ENCODE measurements around the gene NRSN2.
"Not testable (repeated sequence)": the region's sequence is repeated elsewhere in the genome, so short reads cannot be mapped to it uniquely, and the experiment has no call there.

Gene NRSN2

GRCh38 chr20:354298-354977 is 7.5 kb downstream of the NRSN2 start:
- DNase-seq, result peak; percentile 79

GRCh38 chr20:356154-356553 is 9.2 kb downstream of the NRSN2 start:
- not testable (repeated sequence) for DNase-seq

GRCh38 chr20:356745-357144 is 9.8 kb downstream of the NRSN2 start:
- DNase-seq, result no peak

GRCh38 chr20:358891-359555 is 12.1 kb downstream of the NRSN2 start:
- DNase-seq, result no peak

- no peak for DNase-seq
Measured at GRCh38 chr20:361561-361960, 14.7 kb downstream of the NRSN2 start.

- DNase-seq, result peak; percentile 48
Measured at GRCh38 chr20:362271-363254, 15.7 kb downstream of the NRSN2 start.

- DNase-seq, result no peak
Measured at GRCh38 chr20:363319-364078, 16.6 kb downstream of the NRSN2 start.

GRCh38 chr20:364905-365794 is 18.2 kb downstream of the NRSN2 start:
- DNase-seq, result no peak

GRCh38 chr20:366041-366718 is 19.3 kb downstream of the NRSN2 start:
- DNase-seq, result no peak

- no peak for DNase-seq
Measured at GRCh38 chr20:366719-367485, 20.0 kb downstream of the NRSN2 start.

GRCh38 chr20:367486-367887 is 20.6 kb downstream of the NRSN2 start:
- no peak for DNase-seq

- no peak for DNase-seq
Measured at GRCh38 chr20:368915-369314, 22.0 kb downstream of the NRSN2 start.

- no peak for DNase-seq
Measured at GRCh38 chr20:370151-370600, 23.3 kb downstream of the NRSN2 start.

GRCh38 chr20:370977-371754 is 24.3 kb downstream of the NRSN2 start:
- no peak for DNase-seq

- no peak for DNase-seq
Measured at GRCh38 chr20:371755-372542, 25.0 kb downstream of the NRSN2 start.

- DNase-seq, result not testable (repeated sequence)
Measured at GRCh38 chr20:372543-373082, 25.7 kb downstream of the NRSN2 start.

GRCh38 chr20:373171-373890 is 26.4 kb downstream of the NRSN2 start:
- no peak for DNase-seq
